IPS DF 6.9 (cell line): Measurements from ENCODE around the gene FGF3.

Experiments
- DNase-seq: peaks from one replicate; pipeline ENCODE4 v3.0.0-alpha.2; 2013; ENCODE audit warnings: low read depth, low spot score
- H3K27ac ChIP-seq: one replicate; pipeline ENCODE4 v1.5.1; 2013; ENCODE audit warnings: low read length, control low read depth
- H3K27me3 ChIP-seq: 2 replicates; pipeline ENCODE4 v1.6.1; 2013; ENCODE audit warnings: mild to moderate bottlenecking, low read length; ENCODE audit not compliant: control insufficient read depth, insufficient read depth
- H3K36me3 ChIP-seq: 2 replicates; pipeline ENCODE4 v1.6.1; 2013; ENCODE audit warnings: low read length; ENCODE audit not compliant: control insufficient read depth, insufficient read depth
- H3K4me1 ChIP-seq: 2 replicates; pipeline ENCODE4 v1.6.1; 2013; ENCODE audit warnings: low read length; ENCODE audit not compliant: control insufficient read depth, insufficient read depth
- H3K4me3 ChIP-seq: 2 replicates; pipeline ENCODE4 v1.5.1; 2013; ENCODE audit warnings: mild to moderate bottlenecking, low read length
- H3K9me3 ChIP-seq: 2 replicates; pipeline ENCODE4 v1.6.1; 2013; ENCODE audit warnings: low read length, inconsistent platforms; ENCODE audit not compliant: control insufficient read depth, insufficient read depth
- WGBS: extraction: QIAGEN DNeasy Blood & Tissue Kit; methylation state at CpG from one replicate; pipeline ENCODE4 v1.1.7; 2013; ENCODE audit warnings: mixed read lengths, missing lambda C conversion rate; ENCODE audit not compliant: insufficient read length, insufficient coverage; 5-methylcytosine and 5-hydroxymethylcytosine counted together

FGF3 gene

DNA sequence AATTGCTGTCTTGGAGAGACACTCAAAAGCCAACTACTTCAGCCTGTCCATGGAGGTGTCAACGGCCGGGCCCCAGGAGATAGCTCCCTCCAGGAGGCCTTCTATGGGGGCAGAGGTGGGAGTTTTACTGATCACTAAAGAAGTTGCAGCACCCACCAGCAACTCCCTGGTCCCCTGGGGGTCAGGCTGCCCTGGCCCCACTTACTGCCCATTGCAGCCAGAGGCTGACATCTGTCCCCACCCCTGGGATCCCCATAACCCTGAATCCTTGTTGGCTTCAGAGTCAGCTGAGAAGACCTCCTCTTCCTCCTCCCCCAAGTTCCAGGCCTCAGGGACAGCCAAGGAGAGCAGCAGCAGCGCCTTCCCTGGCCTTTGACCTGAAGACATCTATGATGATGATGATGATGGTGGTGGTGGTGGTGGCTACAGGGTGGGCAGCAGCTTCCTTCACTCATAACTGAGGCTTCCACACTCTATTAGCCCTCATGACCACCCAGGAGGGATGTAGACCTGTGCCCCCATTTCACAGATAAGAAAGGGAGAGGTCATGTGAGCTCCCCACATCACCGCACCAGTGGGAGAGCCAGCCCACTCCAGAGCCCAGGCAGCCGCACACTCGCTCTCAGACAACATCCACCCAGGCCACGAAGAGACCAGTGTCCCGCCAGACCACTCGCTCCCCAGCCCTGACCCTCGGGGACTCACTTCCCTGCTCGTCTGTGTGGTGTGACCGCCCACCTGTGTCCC is 43.8 kb upstream of the FGF3 start:
- H3K27ac ChIP-seq, result no peak overlapping the region
- no peak overlapping the region for H3K4me3 ChIP-seq
- no peaks in the 10 kb centered on the region for H3K36me3 ChIP-seq
- H3K4me1 ChIP-seq, result no peaks in the 10 kb centered on the region
- WGBS, result no CpG with 5 or more reads among the region's 12 CpGs
- no peaks in the 10 kb centered on the region for H3K9me3 ChIP-seq
- DNase-seq, result no peak
- H3K27me3 ChIP-seq, result no peaks in the 10 kb centered on the region

DNA sequence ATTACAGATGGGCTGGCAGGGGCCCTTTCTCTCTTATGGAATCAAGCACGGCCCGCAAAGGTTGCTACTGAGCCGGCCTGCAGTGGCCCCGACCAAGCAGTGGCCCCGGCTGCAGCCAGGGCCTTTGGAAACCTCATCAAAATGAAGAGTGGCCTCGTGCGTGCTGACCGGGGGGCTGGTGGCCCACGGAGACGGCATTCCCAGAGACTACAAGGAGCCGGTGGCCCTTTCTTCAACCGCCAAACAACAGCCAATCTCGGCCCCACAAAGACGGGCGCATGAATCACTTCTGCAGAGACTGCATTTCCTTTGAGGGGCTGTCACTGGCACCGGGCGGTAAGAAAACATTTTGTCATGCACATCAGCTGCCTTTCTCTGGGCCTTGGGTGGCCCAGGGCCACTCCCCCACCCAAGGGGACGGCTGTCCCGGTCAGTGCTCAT is 43.1 kb upstream of the FGF3 start:
- Histone ChIP-seq H3K36me3 (no peaks in the 10 kb centered on the region), H3K9me3 (no peaks in the 10 kb centered on the region), H3K27me3 (no peaks in the 10 kb centered on the region), H3K27ac (no peak overlapping the region), H3K4me3 (no peak overlapping the region), H3K4me1 (no peaks in the 10 kb centered on the region)
- no peak for DNase-seq
- no CpG with 5 or more reads among the region's 19 CpGs for WGBS

DNA sequence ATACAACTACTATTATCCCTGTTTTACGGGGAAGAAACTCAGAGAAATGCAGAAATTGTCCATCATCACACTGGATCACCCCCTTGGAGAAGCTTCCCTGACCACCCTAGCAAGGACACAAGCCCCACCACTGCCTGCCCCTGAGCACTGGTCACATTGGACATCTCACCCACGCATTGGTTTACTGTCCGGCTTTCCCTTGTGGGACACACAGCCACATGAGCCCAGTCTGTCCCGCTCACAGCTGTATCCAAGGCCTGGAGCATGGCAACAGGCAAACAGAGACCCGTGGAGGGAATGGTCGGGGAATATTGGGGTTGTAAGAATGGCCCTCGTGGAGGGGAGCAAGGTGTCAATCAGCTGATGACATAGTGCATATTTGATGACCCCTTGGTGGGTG is 42.7 kb upstream of the FGF3 start:
- Histone ChIP-seq H3K36me3 (no peaks in the 10 kb centered on the region), H3K9me3 (no peaks in the 10 kb centered on the region), H3K4me1 (no peaks in the 10 kb centered on the region), H3K27ac (no peak overlapping the region), H3K27me3 (no peaks in the 10 kb centered on the region), H3K4me3 (no peak overlapping the region)
- WGBS, result no CpG with 5 or more reads among the region's 7 CpGs
- DNase-seq, result no peak

DNA sequence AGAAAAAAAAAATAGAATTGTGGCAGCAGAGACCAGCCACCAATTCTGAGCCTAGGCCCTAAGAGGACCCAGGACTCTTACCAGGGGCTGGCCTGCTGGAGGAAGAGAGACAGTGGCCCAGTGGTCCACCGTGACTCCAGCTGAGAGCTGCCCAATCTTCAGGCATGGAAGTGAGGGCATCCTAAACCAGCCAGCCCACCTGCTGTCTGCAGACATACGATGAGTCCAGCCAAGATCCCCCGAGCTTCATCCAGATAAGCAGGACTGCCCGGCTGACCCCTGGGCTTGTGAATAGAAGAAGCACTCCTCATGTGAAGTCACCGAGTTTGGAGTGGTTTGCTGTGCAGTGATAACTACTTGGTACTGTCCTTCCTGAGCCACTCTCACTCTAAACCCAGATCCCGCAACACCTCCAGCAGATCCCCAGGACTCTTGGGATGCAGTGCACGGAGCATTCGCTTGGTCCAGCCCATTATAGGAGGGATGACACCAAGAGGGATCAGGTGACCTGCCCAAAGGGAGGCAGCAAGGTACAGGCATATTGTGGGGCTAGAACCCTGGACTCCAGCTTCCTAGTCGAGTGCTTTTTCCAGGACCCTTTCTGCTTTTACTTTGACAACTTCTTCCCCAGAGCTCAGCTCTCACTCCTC is 41.7 kb upstream of the FGF3 start:
- Histone ChIP-seq H3K36me3 (no peaks in the 10 kb centered on the region), H3K4me3 (no peak overlapping the region), H3K27me3 (no peaks in the 10 kb centered on the region), H3K27ac (no peak overlapping the region), H3K9me3 (no peaks in the 10 kb centered on the region), H3K4me1 (no peaks in the 10 kb centered on the region)
- DNase-seq, result no peak
- WGBS, result no CpG with 5 or more reads among the region's 9 CpGs

DNA sequence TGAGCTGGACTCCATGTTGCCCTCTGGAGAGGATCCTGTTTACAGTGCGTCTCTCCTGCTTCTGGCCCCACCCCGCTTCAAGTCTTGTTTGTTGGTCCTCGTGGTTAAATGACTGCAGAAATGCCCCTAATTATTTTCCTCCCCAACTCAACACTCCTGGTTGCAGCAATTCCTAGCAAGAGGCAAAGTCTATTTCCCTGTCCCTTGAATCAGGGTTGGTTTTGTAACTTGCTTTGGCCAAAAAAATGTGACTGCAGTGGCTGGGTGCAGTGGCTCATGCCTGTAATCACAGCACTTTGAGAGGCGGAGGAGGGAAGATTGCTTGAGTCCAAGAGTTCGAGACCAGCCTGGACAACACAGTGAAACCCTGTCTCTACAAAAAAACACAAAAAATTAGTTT is 41.0 kb upstream of the FGF3 start:
- Histone ChIP-seq H3K27ac (no peak overlapping the region), H3K36me3 (no peaks in the 10 kb centered on the region), H3K9me3 (no peaks in the 10 kb centered on the region), H3K4me3 (no peak overlapping the region), H3K4me1 (no peaks in the 10 kb centered on the region), H3K27me3 (no peaks in the 10 kb centered on the region)
- no peak for DNase-seq
- no CpG with 5 or more reads among the region's 5 CpGs for WGBS

DNA sequence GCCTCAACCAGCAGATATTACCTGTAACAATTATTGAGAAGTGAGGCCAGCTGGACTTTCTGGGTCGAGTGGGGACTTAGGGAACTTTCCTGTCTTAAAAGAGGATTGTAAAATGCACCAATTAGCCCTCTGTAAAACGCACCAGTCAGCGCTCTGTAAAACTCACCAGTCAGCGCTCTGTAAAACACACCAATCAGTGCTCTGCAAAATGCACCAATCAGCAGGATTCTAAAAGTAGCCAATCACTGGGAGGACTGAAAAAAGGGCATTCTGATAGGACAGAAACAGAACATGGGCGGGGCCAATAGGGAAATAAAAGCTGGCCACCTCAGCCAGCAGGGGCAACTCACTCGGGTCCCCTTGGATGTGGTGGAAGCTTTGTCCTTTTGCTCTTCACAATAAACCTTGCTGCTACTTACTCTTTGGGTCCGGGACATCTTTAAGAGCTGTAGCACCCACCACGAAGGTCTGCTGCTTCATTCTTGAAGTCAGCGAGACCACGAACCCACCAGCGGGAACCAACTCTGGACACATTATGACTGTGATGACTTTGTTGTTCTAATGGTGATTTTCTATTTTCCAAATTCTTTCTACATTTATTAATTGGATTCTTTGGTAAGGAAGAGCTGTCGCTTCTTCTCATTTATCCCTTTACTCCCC is 40.2 kb upstream of the FGF3 start:
- WGBS, result no CpG with 5 or more reads among the region's 12 CpGs
- no peaks in the 10 kb centered on the region for H3K27me3 ChIP-seq
- no peak for DNase-seq
- H3K36me3 ChIP-seq, result no peaks in the 10 kb centered on the region
- no peaks in the 10 kb centered on the region for H3K9me3 ChIP-seq
- no peak overlapping the region for H3K27ac ChIP-seq
- no peaks in the 10 kb centered on the region for H3K4me1 ChIP-seq
- no peak overlapping the region for H3K4me3 ChIP-seq

DNA sequence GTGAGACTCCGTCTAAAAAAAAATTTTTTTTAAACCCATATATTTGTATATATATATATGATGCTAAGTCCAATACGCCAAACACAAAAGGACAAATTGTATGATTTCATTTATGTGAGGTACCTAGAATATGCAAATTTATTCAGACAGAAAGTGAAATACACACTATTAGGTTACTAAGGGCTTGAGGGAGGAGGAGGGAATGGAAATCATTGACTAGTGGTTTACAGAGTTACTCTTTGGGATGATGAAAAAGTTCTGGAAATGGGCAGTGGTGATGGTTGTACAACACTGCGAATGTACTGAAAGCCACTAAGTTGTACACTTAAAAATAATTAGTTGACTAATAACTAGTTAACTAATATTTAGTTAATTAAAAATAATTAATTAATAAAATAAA is 36.2 kb upstream of the FGF3 start:
- Histone ChIP-seq H3K4me1 (no peaks in the 10 kb centered on the region), H3K4me3 (no peak overlapping the region), H3K27ac (no peak overlapping the region), H3K36me3 (no peaks in the 10 kb centered on the region), H3K9me3 (no peaks in the 10 kb centered on the region), H3K27me3 (no peaks in the 10 kb centered on the region)
- no peak for DNase-seq
- WGBS, result no CpG with 5 or more reads among the region's 3 CpGs

DNA sequence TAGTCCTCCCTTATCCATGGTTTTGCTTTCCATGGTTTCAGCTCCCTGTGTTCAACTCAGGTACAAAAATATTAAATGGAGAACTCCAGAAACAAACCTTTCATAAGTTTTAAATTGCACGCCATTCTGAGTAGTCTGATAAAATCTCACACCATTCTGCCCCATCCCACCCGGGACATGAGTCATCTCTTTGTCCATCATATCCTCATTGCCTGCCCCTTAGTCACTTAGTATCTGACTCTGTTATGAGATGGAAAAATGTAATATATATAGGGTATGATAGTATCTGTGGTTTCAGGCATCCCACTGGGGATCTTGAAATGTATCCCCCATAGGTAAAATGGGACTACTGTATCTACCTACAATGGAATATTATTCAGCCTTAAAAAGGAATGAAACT is 35.5 kb upstream of the FGF3 start:
- WGBS, result no CpG with 5 or more reads among the region's 2 CpGs
- no peaks in the 10 kb centered on the region for H3K27me3 ChIP-seq
- no peaks in the 10 kb centered on the region for H3K4me1 ChIP-seq
- H3K27ac ChIP-seq, result no peak overlapping the region
- no peak for DNase-seq
- H3K4me3 ChIP-seq, result no peak overlapping the region
- no peaks in the 10 kb centered on the region for H3K9me3 ChIP-seq
- H3K36me3 ChIP-seq, result no peaks in the 10 kb centered on the region

DNA sequence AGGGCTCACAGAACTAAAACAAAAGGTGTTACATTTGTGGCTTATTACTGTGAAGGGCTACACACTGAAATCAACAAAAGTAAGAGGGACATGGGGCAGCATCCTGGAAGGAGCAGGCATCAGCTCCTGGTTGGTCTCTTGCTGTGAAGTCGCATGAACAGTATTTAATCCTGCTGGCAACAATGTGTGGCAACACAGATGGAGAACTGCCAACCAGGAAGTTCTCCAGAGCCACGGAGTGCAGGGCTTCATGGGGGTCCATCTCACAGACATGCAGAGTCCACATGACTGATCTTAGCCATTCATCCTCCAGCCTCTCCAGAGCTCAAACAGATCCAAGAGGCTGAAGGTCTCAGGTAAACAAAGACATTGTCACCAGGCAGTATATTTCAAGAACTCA is 32.8 kb upstream of the FGF3 start:
- H3K4me1 ChIP-seq, result no peaks in the 10 kb centered on the region
- DNase-seq, result no peak
- no peaks in the 10 kb centered on the region for H3K27me3 ChIP-seq
- no peak overlapping the region for H3K27ac ChIP-seq
- H3K36me3 ChIP-seq, result no peaks in the 10 kb centered on the region
- H3K9me3 ChIP-seq, result no peaks in the 10 kb centered on the region
- WGBS, result no CpG with 5 or more reads among the region's 2 CpGs
- H3K4me3 ChIP-seq, result no peak overlapping the region

DNA sequence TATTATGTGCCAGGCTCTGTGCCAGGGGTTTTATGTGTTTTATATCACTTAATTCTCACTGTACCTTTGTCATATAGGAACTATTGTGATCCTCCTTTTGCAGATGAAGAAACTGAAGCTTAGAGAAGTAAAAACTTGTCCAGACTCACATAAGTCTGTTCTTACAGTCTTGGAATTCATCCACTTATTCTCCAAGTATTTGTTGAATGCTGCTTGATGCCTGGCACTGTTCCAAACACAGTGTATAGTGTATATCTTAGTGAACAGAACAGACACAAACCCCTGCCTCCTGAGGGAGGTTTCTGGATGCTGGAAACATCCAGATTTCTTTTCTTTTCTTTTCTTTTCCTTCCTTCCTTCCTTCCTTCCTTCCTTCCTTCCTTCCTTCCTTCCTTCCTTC is 29.0 kb upstream of the FGF3 start:
- no peaks in the 10 kb centered on the region for H3K9me3 ChIP-seq
- H3K36me3 ChIP-seq, result no peaks in the 10 kb centered on the region
- no peak for DNase-seq
- H3K27me3 ChIP-seq, result no peaks in the 10 kb centered on the region
- no peaks in the 10 kb centered on the region for H3K4me1 ChIP-seq
- H3K4me3 ChIP-seq, result no peak overlapping the region
- H3K27ac ChIP-seq, result no peak overlapping the region
